HPDE6-E6E7 (cell line): ENCODE results near the gene WDFY1.
"Not testable (repeated sequence)": the region's sequence is repeated elsewhere in the genome, so short reads cannot be mapped to it uniquely, and the experiment has no call there.

ENCODE experiments used
- DNase-seq: peaks from one replicate; pipeline ENCODE4 v3.0.0; 2011; ENCODE audit warnings: missing footprints; ENCODE audit errors: extremely low spot score

The WDFY1 gene

DNA sequence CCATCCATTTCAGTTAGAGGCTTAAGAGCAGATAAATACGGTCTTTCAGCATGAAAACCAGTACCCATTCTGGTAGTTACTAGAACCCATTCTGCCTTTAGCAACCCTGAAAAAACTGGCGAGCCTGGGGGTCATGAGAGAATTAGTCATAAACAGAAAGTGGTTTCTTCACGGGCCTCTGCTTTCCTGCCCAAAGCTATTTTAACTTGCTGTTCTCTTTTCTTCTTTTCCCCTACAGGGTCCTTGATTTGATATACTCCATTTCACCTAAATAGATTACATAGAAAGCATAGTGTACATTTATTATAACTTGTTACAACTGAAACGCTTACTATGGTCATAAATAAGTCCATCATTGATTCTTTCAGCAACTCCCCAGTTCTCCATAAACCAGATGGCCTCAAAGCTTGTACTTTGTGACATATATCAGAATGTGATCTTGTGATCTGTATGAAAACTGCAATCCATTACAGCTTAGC lies 48.3 kb downstream of the WDFY1 start:
- no peak for DNase-seq

- no peak for DNase-seq
Observed at GRCh38 chr2:223894968-223895367, 50.2 kb downstream of the WDFY1 start.

GRCh38 chr2:223894009-223894408 lies 51.1 kb downstream of the WDFY1 start:
- DNase-seq = no peak

DNA sequence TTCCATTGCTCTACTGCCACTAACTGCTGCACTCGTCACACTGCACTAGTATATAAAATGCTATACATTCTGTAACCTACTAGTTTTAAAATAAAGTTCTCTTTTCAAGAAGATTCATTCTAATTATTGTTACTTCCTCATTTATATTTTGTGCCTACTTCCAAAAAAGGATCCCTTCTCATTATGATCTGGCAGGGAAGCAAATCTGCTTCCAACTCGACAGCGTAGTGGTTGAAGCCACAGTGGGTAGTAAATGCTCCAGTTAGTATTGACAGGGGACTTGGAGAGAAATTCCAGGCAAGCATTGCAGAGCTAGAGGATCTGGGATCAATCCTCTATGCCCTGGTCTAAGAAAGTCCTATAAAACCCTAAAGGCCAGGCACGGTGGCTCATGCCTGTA lies 54.4 kb downstream of the WDFY1 start:
- no peak for DNase-seq

DNA sequence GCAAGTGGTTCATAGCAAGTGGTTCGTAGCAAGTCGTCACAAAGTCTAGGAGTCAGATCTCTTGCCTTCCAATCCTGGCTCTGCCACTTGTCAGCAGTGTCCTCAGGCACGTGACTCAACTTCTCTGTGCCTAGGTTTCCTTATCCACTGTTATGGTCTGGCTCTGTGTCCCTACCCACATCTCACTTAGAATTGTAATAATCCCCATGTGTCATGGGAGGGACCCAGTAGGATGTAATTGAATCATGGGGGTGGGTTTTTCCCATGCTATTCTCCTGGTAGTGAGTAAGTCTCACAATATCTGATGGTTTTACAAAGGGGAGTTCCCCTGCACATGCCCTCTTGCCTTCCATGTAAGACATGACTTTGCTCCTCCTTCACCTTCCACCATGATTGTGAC lies 55.9 kb downstream of the WDFY1 start:
- no peak for DNase-seq

GRCh38 chr2:223888251-223888650 lies 56.9 kb downstream of the WDFY1 start:
- no peak for DNase-seq

- DNase-seq = no peak
Observed at GRCh38 chr2:223887127-223887526, 58.0 kb downstream of the WDFY1 start.

DNA sequence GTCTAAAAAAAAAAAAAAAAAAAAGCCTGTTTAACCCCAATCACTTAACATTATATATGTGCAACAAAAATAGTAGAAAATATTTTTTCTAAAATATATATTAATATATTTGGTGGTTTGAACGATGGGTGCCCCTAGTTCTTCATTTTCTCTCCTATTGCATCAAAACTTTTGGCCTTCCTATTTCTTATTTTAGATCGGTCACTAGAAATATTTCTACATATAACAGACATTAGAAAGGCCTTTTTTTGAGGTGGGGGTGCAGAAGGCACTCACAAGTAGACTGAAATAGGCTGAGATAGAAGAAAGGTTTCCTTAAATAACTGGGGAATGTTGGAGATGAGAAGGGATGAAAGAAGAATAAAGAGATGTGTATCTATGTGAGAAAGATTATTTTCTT lies 58.4 kb downstream of the WDFY1 start:
- DNase-seq = no peak

DNA sequence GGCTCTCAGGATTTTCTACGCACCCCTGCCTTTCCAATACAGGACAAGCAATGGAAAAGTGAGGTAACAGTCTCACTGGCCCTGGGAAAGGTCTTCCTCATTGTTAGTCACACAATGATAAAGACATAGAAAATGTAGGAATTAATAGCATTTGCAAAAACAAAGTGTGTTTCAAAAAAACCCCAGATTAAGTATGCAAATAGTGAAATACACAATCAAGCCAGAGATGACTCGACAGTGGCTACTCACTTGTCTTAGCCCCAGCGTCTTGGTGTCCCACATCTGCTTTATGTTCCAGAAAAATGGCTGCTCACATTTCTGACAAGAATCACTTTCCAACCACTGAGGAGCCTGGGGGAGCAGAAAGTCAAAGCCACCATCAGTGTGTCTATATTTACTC lies 60.7 kb downstream of the WDFY1 start:
- DNase-seq = no peak

- no peak for DNase-seq
Observed at GRCh38 chr2:223882715-223883114, 62.4 kb downstream of the WDFY1 start.

DNA sequence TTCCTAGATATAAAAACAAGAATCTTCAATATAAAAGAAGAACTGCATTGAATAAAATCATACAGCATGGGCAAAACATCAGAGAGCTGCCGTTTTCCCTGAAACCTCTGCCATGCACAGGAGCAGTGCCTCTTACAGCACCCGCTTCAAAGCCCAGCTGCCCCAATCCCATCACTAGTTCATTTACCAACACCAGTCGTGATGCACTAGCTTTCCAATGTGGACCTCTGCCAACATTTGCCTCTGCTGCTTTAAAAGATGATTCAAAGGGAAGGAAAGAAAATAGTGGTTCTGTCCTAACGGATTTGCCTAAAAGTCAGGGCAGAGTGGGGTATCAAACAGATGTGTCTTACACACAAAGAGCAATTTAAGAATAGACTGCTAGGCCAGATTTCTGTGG lies 64.3 kb downstream of the WDFY1 start:
- no peak for DNase-seq

DNA sequence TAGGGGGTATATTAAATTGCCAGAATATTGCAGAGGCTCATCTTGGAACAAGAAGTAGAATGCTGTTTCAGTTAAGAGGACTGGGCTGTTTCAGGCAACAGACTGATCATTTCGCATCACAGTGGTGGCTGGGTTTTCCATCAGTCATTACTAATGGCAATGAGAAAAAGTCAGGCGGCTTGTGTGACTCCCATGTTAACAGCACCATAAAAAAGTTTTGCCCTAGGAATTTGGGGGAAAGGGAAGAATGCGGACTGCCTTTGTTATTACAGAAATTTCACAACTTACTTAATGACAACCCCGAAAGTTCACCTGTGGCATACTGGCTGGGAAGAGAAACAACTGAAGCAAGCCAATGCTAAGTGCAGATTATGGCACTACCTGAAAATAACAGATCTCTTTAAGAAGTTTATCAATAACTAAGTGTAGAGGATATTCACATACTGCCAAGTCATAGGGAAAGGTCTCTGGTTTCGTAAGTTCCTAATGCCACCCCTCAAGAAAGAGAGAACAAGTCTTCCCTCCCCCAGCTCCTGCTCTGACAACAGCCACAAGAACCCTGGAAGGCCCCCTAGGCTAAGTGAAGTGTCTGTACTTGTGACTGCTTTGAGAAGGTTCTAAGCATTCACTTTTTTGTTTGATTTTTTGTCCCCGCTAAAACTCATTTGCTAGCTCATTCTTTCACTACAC lies 67.3 kb downstream of the WDFY1 start:
- no peak for DNase-seq

- DNase-seq = no peak
Observed at GRCh38 chr2:223873672-223874071, 71.5 kb downstream of the WDFY1 start.

DNA sequence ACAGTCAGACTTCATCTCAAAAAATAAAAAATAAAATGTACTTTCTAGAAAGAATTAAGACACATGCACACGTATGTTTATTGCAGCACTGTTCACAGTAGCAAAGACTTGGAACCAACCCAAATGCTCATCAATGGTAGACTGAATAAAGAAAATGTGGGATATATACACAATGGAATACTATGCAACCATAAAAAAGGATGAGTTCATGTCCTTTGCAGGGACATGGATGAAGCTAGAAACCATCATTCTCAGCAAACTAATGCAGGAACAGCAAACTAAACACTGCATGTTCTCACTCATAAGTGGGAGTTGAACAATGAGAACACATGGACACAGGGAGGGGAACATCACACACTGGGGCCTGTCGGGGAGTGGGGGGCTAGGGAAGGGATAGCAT lies 72.4 kb downstream of the WDFY1 start:
- DNase-seq = not testable (repeated sequence)

DNA sequence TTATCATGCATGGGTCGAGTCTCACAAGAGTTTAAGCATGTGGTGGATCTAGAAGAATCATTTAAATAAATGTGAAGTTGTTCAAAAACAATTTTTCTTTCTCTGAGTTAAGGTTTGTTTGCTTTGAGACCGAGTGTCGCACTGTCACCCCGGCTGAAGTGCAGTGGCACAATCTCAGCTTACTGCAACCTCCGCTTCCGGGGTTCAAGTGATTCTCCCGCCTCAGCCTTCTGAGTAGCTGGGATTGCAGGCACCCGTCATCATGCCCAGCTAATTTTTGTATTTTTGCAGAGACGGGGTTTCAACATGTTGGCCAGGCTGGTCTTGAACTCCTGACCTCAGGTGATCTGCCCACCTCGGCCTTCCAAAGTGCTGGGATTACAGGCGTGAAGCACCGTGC lies 73.5 kb downstream of the WDFY1 start:
- DNase-seq = not testable (repeated sequence)

DNA sequence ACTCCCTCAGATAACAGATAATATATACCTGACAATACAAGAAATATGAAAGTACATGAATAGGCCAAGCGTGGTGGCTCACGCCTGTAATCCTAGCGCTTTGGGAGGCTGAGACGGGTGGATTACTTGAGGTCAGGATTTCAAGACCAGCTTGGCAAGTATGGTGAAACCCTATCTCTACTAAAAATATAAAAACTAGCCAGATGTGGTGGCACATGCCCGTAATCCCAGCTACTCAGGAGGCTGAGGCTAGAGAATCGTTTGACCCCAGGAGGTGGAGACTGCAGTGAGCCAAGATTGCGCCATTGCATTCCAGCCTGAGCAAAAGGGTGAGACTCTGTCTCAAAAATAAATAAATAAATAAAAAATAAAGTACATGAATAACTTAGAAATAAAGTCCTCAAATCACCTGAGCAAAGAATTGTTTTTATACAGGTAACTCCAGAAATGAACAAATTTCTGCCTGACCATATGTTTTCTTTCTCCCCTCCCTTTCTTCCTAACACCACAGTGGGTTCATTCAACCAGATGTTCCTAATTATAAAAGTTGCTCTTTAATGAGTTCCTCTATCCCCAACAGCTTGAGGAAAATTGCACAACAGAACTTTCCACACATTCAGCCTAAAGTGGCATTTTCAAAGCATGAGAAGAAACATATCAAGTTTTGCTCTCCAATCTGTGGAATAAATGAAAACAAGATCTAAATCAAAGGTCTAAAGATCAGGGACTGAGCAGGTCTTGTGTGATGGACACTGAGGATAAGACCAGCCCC lies 74.1 kb downstream of the WDFY1 start:
- DNase-seq = no peak

GRCh38 chr2:223868005-223868404 lies 77.1 kb downstream of the WDFY1 start:
- DNase-seq = no peak

- peak; percentile 37 for DNase-seq
Observed at GRCh38 chr2:223865907-223866508, 79.1 kb downstream of the WDFY1 start.

GRCh38 chr2:223865124-223865523 lies 80.0 kb downstream of the WDFY1 start:
- no peak for DNase-seq

- no peak for DNase-seq
Observed at GRCh38 chr2:223863491-223863890, 81.6 kb downstream of the WDFY1 start.

DNA sequence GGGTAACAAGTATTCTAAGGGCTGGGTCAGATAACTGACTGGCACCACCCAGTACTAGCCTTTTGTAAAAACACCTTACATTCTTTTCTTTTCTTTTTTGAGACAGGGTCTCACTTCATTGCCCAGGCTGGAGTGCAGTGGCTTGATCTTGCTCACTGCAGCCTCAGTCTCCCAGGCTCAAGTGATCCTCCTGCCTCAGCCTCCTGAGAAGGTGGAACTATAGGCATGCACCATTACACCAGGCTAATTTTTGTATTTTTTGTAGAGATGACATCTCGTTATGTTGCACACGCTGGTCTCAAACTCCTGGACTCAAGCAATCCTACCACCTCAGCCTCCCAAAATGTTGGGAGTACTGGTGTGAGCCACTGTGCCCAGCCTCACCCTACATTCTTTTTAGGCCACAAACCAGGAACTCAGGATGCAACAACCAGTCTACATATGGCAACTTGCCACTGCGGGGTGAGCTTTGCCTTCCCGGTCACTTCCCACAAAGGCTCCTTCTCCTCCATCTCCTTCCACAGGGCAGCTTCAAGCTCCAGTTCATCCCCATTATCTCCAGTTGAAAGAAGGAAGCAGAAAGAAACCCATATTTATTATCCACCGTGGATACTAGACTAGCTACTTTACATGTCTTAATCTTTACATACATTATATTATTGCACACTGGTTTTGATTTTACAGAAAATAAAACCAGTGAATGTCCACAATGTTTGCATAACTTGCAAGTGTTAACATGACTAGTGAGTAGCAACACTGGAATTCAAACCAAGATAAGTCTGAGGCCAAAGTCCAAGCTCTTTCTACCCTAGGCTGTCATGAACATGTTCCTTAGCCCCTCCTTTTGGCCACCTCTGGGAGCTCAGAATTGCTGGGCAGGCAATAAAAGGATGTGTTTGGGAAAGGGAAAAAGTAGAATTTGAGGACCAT lies 84.1 kb downstream of the WDFY1 start:
- DNase-seq = peak; percentile 78

- DNase-seq = no peak
Observed at GRCh38 chr2:223859070-223859469, 86.1 kb downstream of the WDFY1 start.
